ENCODE data around the gene ARHGEF11.

DNA sequence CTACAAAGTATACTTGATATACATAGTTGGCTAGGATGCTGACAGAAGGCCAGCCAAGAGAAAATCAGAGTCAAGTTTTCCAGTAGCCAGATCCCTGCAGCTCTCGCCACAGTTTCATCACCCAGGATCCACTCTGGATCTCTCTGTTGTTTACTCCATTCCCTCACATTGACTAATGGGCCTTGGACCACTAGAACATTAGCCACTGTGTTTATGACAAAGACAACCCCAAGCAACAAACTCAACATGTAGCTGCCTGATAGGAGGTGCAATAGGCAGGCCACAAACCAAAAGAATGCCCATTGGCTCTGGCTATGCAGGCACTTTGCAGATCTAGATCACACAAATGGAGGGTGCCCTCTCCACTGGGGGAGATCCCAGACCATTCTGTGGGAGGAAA lies 44.2 kb downstream of the ARHGEF11 start:
- TF ChIP-seq, protein P1, sequence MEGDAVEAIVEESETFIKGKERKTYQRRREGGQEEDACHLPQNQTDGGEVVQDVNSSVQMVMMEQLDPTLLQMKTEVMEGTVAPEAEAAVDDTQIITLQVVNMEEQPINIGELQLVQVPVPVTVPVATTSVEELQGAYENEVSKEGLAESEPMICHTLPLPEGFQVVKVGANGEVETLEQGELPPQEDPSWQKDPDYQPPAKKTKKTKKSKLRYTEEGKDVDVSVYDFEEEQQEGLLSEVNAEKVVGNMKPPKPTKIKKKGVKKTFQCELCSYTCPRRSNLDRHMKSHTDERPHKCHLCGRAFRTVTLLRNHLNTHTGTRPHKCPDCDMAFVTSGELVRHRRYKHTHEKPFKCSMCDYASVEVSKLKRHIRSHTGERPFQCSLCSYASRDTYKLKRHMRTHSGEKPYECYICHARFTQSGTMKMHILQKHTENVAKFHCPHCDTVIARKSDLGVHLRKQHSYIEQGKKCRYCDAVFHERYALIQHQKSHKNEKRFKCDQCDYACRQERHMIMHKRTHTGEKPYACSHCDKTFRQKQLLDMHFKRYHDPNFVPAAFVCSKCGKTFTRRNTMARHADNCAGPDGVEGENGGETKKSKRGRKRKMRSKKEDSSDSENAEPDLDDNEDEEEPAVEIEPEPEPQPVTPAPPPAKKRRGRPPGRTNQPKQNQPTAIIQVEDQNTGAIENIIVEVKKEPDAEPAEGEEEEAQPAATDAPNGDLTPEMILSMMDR (IDR thresholded peaks at IDR 0.05) = no peak
- TF ChIP-seq ZFX (IDR thresholded peaks at IDR 0.05; ENCODE audit: borderline replicate concordance) = no peak

Data from 22Rv1 (cell line).